OCI-M2 (cell line): ENCODE results near the gene LRRC7.

Experiments
- DNase-seq: peaks from one replicate; lab custom pipeline; 2025; ENCODE audit not compliant: unreplicated experiment; lab: John Stamatoyannopoulos, UW

LRRC7 gene

DNA sequence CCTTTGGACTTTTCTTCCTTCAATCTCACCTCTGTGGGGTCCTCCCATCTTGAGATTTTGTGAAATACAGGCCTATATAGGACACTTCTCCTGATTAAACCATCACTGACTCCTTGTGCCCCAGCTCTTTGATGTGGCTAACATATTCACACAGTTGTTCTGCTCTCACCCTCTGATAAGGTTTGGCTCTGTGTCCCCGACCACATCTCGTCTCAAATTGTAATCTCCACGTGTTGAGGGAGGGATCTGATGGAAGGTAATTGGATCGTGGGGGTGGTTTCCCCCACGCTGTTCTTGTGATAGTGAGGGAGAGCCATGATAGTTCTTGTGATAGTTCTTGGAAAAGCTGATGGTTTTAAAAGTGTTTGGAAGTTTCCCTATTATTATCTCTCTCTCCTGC is 19.7 kb downstream of the LRRC7 start:
- no peak for DNase-seq

DNA sequence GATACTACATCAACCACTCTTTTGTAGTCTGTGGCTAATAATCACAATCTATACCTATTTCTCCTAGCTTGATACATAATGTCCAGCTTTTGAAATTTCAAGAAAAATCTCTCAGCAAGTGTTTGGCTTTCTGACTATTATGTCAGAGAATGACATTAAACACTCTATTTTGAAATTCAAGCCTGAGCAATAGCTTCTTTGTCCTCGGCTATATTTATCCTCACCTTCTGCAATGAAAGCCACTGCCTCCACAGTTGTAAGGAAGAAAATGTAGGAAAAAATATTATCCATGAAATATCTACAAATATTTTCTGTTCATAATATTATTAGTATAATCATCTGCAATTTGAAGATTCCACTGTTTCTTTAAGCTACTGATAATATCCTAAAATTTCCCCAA is 22.1 kb downstream of the LRRC7 start:
- no peak for DNase-seq

DNA sequence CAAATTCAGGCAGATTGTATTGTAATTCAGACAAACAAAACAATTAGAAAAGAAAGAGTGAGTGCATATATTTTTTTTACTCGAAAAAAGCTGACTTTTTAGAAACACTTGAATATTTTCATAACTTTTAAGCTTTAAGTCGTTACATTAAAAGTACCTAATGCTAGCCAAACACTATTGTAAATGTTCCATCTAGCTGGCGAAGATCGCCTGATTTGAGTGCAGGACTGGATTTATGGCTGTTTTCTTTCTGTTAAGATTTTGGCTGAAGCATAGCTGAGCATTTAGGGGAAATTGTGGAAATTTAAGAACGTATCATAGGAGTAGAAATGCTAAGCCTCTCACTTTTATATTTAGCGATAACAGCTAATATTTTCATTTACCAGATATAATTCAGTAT is 24.6 kb downstream of the LRRC7 start:
- DNase-seq, result no peak

DNA sequence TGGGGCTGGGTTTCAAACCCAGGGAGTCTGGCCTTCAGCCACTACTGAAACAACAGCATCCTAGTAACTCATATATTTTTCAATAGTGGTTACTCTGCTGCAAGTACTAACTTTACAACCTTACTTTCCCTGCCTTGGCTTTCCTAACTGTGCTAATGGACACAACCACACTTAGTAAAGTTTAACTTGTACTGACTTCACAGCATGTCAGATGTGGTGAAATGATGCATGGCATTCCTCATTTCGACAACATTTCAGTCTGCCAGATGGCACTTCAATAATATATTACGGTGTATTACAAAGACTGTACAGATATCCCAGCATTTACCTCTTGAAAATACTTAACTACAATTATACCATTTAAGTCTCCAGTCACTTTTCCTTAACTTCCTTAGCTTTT is 27.8 kb downstream of the LRRC7 start:
- no peak for DNase-seq

DNA sequence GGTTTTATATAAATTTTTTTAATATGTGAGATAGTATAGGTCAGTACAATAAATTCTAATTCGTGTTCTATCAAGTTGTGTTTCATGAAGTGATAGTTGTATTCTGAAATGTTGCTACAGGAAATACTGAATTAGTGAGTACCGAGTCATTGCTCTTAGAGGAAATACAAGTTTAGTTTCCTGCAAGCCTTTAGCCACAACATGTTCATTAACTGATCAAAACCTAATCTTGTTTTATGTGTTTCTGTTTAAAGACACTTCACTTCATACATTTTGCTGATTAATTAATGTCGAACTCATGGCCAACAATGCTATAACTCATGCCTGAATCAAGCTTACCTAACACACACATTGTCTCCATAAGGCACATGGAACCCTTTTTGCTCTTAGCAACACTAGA is 43.6 kb downstream of the LRRC7 start:
- DNase-seq, result no peak

DNA sequence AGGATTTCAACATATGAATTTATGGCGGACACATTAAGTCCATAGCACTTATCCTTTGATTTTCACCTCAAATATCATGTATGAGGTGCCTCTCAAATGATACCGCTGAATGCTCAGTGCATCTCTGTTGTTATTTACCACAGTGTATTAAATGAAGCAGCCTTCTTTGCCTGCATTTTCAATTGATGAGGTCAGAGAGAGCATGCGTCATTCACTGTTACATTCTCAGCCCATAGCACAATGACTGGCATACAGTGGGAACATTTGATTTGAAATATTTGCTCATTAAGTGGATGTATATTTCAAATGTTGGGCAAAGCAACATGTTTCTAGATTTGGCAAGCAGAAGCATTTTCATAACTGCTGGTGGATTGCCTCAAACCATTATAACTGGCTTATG is 45.7 kb downstream of the LRRC7 start:
- no peak for DNase-seq

DNA sequence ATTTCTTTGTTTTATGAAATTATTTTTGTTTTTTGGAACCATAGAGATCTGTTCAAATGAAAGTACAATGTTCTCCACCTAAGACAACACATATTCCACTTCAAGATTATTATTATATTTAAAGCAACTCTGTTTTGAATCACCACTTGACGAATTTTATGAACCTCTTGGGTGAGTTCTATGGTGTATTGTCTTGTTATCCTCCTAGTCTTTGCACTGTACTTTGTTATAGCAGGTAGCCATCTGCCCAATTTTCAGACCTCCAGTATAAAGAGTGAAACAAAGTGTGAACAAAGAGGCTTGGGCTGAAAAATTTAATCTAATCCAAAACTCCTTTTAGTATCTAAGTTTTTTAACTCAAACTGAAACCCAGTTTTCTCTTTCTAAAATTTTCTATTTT is 71.0 kb downstream of the LRRC7 start:
- no peak for DNase-seq

DNA sequence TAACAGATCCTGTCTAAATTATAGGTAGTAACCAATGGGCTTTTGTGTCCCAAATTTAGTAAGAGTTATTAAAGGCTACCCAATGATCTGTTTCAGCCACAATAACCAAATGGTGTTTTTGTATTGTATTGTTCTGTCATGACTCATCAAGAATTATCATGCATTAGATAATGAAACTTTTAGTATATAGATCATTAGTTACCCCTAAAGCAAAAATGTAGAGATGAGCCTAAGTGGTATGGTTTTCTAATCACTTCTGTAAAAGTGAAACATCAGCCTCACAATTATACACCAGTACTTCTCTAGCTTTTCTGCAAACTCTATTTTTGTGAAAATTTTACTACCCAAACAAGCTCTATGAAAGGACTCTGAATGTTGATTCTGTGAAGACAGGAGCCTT is 71.4 kb downstream of the LRRC7 start:
- no peak for DNase-seq

DNA sequence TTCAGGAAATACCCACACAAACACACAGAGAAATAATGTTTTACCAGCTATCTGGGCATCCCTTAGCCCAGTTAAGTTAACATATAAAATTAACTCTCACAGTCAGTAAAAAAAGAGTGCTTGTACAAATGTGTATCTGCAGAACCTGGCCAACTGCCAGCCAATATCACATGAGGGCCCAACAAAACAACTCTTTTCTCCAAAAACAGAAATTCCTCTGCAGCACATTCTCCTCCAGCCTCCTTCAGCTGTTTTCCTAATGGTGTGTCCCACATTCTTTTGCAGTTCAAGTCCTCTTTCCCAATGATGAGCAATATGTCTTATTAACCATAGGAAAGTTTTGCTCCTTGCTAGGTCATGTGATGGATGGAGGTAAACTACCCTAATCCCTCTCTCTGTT is 75.5 kb downstream of the LRRC7 start:
- no peak for DNase-seq

DNA sequence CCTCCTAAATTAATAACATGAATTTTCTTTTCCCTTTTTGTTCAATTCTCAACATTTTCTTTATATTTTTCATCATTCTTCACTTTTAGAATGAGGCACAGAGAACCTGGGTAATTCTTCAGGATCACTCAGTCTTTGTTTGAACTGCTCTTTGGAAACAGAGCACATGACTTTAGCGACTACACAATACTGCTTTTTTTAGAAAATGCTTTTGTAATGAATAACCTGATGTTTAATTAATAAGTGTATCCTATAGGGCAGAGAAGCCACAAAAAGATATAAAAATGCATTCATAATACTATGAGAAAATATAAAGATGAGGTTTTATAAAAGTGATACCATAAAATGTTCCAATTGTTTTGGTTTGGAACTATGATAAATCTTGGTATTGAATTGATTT is 77.8 kb downstream of the LRRC7 start:
- DNase-seq, result no peak

DNA sequence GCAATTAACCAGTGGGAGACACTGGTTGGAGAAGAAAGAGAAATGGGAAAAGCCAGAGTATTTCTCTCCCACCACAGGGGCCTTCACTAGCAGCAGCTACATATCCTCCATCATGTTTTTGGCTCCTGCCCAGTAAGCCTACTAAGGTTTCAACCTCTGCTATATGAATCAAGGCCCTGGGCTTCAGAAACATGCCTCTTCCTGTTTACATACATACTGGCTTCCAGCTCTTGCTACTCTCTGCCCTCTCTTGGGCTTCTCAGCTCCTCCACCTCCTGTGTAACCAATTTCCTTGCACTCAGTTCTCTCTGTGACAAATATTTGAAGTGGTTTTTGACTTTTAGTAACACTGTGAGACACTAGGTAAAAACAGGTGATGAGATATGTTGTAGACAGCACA is 80.8 kb downstream of the LRRC7 start:
- DNase-seq, result no peak

DNA sequence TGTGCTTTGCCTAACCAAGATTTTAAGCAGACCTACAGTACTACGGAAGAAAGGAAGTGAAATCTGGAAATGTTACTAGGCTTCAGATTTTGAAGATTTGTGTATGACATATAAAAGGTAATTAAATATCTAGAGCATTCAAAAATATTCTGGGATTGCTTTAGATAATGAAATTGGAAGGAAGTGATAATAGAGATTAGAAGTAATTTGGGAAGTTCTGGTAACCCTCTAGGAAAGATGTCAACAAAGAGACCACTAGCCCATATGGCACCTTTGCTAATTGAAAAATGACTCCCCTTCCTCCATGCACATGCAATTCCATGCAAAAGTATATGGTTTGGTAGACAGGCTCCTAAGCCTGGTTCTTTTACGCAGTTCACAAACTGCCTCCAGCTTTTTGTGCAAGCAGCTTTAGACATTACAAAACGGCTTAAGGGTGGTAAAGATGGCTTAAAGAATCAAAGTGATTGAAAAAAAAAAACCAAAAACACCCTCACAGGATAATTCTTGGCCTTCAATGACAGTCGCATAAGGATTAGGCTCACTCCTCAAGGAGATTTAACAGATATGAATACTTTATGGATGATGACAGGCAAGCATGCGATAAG is 81.8 kb downstream of the LRRC7 start:
- DNase-seq, result no peak

DNA sequence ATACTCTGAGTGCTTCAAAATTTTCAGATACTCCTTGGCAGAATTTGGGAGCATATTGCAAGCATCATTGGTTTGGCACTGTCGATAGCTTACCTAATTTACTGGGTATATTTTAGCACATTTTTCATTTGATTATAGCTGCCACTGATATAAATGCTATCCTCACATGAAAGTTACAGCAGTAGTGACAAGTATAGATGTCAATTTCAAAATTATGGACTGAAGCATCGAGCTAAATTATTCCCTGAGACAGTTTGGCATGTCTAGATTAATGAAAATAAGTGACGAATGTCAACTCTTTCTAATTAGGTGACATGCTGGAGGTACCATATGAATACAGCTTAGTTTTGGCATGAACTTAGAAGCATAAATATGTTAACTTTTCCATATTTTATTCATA is 83.1 kb downstream of the LRRC7 start:
- no peak for DNase-seq

DNA sequence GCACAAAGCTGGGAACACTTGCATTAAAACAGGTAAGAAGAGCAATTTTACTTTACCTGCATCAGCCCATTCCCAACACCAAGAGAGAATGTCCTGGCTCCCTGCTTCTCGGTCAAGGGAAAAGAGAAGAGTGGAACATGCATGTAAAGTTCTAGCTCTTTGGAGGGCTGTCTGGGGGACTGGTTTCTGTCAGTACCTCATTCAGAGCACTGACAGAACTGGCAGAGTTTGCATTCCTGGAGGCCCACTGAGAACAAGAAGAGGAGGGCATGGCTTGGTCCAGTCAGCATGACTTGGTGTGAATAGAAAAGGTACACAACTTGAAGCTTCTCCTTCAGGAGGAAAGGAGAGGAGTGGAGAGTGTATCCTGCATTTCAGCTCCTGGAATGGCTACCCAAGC is 83.9 kb downstream of the LRRC7 start:
- no peak for DNase-seq

DNA sequence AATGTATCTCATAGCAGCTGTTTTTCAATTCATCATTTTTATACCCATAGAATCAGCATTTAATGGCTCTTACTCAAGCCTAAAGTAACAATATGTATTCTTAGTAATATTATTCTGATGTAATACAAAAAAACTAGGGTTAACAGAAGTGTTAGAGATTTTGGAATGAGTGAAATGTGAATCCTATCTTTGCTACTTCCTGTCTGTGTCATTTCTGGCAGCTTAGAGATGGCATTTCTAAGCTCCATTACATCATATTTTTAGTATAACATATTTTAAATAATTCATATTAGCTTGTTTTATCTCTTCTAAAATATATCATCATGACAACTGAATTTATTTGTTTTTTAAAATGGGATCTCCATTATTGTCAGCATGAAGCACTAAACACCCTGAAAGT is 90.2 kb downstream of the LRRC7 start:
- no peak for DNase-seq

DNA sequence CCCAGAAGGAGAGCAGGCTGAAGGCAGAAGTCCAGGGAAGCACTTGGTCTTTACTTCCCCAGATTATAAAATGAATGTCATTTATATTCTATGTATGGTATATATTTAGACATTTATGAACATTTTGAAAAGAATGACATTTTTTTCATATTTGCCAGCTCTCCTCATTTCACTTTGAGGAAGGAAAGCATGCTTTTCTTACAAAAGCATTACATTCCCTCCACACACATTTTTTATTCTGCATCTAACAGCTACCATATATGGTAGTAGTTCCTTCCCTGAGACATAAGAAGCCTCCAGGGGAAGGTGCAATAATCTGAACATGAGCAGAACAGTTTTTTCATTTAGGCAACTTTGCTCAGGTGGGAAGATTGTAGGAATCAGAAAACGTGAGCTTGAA is 94.0 kb downstream of the LRRC7 start:
- DNase-seq, result no peak

DNA sequence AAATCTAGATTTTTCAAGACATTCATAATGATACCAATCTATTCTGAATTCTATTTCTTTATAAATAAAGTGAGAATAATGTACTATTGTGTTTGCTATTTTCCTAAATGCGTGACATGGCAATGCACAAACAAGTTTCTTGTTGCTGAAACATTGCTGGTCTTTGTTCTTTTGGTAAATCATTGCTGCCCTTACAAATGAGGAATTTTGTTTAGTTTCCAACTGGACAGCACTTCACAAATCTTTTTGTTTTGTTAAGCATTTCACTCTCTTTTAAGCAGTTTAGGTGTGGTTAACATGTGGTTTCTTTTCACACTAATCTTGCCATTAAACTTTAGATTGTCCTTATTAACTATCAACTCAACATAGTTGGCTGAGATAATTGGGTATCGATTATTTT is 94.6 kb downstream of the LRRC7 start:
- no peak for DNase-seq

DNA sequence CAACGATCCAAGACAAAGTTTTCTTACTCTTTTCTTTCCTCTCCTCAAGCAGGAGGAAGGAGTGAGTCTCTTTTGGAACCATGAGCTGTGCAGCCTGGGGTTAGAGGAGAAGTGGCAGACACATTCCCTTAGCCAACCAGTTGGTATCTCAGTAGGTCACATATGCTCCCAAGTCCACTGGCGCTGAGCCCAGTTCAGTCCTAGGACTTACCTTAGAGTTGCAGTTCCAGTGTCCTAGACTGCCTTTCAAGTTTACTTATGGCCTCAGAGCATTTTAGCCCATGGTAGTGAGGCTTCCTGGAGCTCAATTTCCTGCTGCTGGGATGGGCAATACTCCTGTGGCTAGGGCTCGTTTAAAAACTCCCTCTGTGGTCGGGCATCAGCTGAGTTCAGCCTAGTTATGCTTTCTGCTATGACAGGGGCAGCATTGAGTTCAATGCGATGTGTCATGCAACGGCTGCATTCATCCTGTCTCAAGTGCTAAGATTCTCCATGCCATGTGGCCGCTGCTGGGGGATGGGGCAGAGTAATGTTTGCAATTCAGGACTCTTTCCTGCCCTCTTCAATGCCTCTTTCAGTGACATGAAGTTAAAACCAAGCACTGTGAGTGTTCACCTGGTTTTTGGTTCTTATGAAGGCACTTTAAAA is 103.8 kb downstream of the LRRC7 start:
- DNase-seq, result no peak

DNA sequence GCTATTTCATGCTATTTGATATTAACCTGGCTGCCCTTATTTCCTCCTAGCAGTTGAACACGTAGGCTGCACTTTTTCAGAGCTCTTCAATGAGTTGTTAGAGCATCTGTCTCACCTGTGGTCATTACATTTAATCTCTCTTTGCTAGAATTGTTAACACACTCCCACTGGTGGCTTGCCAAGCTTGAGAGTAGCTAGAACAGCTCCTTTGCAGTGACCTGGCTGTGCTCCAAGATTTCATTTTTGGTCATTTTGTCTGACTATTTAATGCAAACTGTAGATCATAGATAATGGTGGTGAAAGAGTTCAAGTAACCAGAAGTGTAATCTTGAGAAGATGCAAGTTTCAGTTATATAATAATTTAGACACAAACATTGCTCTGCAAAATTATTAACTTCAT is 105.6 kb downstream of the LRRC7 start:
- no peak for DNase-seq

DNA sequence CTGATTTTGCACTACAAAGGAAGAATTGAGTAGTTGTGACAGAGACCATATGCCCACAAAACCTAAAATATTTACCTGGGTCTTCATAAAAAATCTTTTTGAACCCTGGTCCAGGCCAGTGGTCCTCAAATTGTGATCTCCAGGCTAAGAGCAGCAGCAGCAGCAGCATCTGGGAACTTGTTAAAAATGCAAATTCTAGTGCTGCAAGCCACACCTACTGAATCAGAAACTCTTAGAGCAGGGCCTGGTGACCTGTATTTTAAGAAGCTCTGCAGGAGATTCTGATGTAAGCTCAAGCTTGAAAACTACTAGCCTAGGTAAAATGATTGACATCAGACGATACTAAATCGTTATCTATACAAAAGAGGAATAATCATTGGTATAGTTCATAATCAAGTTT is 112.2 kb downstream of the LRRC7 start:
- no peak for DNase-seq

DNA sequence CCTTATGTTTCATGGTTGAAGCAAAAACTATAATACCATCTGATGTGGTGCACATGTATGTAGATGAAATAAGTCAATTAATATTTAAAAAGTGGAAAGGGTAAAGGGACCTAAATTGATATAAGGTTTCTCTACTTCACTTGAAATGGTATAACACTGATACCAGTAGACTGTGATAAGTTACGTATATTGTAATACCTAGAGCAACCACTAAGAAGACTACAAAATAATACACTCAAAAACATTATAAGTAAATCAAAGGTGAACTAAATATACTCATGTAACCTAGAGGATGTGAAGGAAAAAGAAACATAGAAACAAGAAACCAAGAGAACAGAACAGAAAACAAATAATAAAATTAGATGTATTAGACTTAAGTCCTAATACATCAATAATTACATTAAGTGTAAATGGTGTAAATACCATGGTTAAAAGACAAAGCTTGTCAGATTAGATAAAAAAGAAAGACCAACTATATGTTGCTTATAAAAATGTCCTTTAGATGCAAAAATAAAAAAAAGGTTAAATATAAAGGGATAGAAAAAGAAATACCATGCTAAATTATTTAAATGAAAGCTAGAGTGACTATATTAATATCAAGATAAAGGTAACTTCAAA is 118.8 kb downstream of the LRRC7 start:
- no peak for DNase-seq

DNA sequence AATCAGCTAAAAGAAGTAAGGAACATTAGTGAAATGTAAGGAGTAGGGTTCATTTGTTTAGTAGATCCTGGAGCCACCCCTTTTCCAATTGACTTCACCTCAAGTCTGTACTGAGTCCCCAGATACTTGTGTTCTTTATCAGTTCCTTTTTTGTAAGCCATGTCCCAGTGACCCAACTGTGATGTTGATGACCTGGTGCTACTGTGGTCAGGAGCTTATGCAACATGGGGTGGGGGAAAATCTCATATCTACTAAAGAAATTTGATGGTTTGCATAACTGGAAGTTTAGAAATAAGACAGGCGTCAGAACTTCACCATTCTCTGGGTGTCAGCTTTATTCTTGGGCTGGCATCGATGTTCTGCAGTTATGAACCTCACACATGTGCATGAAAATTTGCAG is 120.5 kb downstream of the LRRC7 start:
- no peak for DNase-seq

DNA sequence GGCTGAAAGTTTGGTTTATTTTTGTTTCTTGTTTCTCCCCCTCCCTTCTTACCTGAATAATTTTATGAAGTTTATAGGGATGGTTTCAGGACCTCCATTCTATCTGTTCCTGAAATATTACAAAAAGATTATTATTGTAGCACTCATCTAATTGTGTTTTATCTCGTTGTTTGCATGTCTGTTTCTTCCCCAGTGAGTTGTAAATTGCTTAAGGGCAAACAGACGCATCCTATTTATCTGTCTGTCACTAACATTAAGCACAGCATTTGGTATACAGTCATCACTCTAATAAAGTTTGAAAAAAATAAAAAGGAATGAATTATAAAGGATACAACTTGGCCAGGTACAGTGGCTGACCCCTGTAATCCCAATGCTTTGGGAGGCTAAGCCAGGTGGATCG is 123.5 kb downstream of the LRRC7 start:
- DNase-seq, result no peak
